Measurements from ENCODE around the gene IMPA2. TPM values are rescaled to one million over a fixed set of nuclear protein-coding genes. Genes with fewer than 3 reads are reported as not detected.

The IMPA2 gene
- polyA plus RNA-seq, 1 donor: 94.5 TPM

GRCh38 chr18:11987527-11987926 is 6.2 kb downstream of the IMPA2 start:
- DNase-seq: no peak

- no peak for DNase-seq
Observed at GRCh38 chr18:11989174-11989573, 7.9 kb downstream of the IMPA2 start.

- no peak for DNase-seq
Observed at GRCh38 chr18:11989966-11990380, 8.7 kb downstream of the IMPA2 start.

- no peak for DNase-seq
Observed at GRCh38 chr18:11990539-11990938, 9.2 kb downstream of the IMPA2 start.

GRCh38 chr18:11991021-11991795 is 9.9 kb downstream of the IMPA2 start:
- DNase-seq: no peak

- DNase-seq: no peak
Observed at GRCh38 chr18:11992096-11992790, 10.9 kb downstream of the IMPA2 start.

GRCh38 chr18:11993264-11993916 is 12.1 kb downstream of the IMPA2 start:
- DNase-seq: no peak

- no peak for DNase-seq
Observed at GRCh38 chr18:11994336-11994702, 13.0 kb downstream of the IMPA2 start.

- no peak for DNase-seq
Observed at GRCh38 chr18:11994703-11995444, 13.6 kb downstream of the IMPA2 start.

- DNase-seq: no peak
Observed at GRCh38 chr18:11995445-11996189, 14.3 kb downstream of the IMPA2 start.

- no peak for DNase-seq
Observed at GRCh38 chr18:11996190-11996754, 15.0 kb downstream of the IMPA2 start.

GRCh38 chr18:11996907-11997306 is 15.6 kb downstream of the IMPA2 start:
- DNase-seq: no peak

GRCh38 chr18:11997466-11997865 is 16.2 kb downstream of the IMPA2 start:
- no peak for DNase-seq

- no peak for DNase-seq
Observed at GRCh38 chr18:11998193-11998592, 16.9 kb downstream of the IMPA2 start.

- DNase-seq: no peak
Observed at GRCh38 chr18:11999429-11999828, 18.1 kb downstream of the IMPA2 start.

- no peak for DNase-seq
Observed at GRCh38 chr18:12000072-12000659, 18.9 kb downstream of the IMPA2 start.

- no peak for DNase-seq
Observed at GRCh38 chr18:12001421-12001820, 20.1 kb downstream of the IMPA2 start.

- no peak for DNase-seq
Observed at GRCh38 chr18:12003894-12004293, 22.6 kb downstream of the IMPA2 start.

GRCh38 chr18:12005538-12006487 is 24.5 kb downstream of the IMPA2 start:
- DNase-seq: no peak

- no peak for DNase-seq
Observed at GRCh38 chr18:12006488-12006840, 25.2 kb downstream of the IMPA2 start.

Data from left kidney (tissue), 2 donors.